K562 (cell line): ENCODE data around the gene BNC2. TPM values are rescaled to one million over a fixed set of nuclear protein-coding genes. Genes with fewer than 3 reads are reported as not detected.
A peak's percentile ranks its signal among the peaks of the same experiment; 100 is the strongest.
"Not testable (repeated sequence)": the region's sequence is repeated elsewhere in the genome, so short reads cannot be mapped to it uniquely, and the experiment has no call there.

Experiments used
- ATAC-seq: fragments of 200-7000 bp; cut with Tn5 transposase; 3 replicates; pipeline ENCODE4 v1.9.1; 2020; ENCODE audit warnings: moderate library complexity
- BruUV-seq: library from RNA; stranded (reverse); fragments of 400-500 nt; replicated peaks from 2 replicates; lab custom pipeline; 2021; lab: Mats Ljungman, UMichigan
- CTCF ChIA-PET: fragments of 300-600 bp; formaldehyde crosslinking; extraction: SDS; loops from one replicate; lab custom pipeline; 2021; ENCODE audit warnings: low intra/inter-chr PET ratio; lab: Yijun Ruan, JAX
- POLR2A ChIA-PET: fragments of 300-600, 350-650 bp; sonication (Branson Sonifier 250); formaldehyde crosslinking; extraction: SDS; loops from one replicate; lab custom pipeline; 2021; ENCODE audit warnings: antibody characterized with exemption, inconsistent platforms; lab: Yijun Ruan, JAX
- DNase-seq, 4 experiments: peaks; one replicate each; pipeline versions ENCODE4 v3.0.0 to v3.0.0-alpha.2; 2011 to 2018; ENCODE audit warnings: low spot score in 3 of 4, mixed read lengths in 3 of 4; ENCODE audit errors: extremely low read depth in 1 of 4
- FAIRE-seq: peaks from 2 replicates; lab custom pipeline; 2011; peaks lifted over from hg19 to GRCh38; lab: Jason Lieb, UNC
- H2AFZ ChIP-seq: 2 replicates; pipeline ENCODE4 v1.6.0; 2011; ENCODE audit warnings: low read depth, low read length, control low read depth, inconsistent platforms
- H3K27ac ChIP-seq: fragments of 200-600 bp; 3 replicates; pipeline ENCODE4 v1.8.0; 2011; ENCODE audit warnings: low read depth, mild to moderate bottlenecking, control low read depth, inconsistent platforms, low read length, moderate library complexity, mixed read lengths; ENCODE audit errors: extremely low read depth
- H3K27me3 ChIP-seq, 2 experiments: fragments of 300-600 bp in 1 of 2; 2 replicates in 1 of 2; 3 replicates in 1 of 2; pipeline versions ENCODE4 v1.6.0 to v1.8.0; 2011; ENCODE audit warnings: inconsistent platforms in 2 of 2, low read length in 2 of 2, mild to moderate bottlenecking in 1 of 2, mixed read lengths in 1 of 2, moderate library complexity in 1 of 2; ENCODE audit not compliant: control insufficient read depth in 2 of 2, insufficient read depth in 2 of 2
- H3K36me3 ChIP-seq: fragments of 300-600 bp; 3 replicates; pipeline ENCODE4 v1.8.0; 2011; ENCODE audit warnings: mild to moderate bottlenecking, low read length, inconsistent platforms; ENCODE audit not compliant: control insufficient read depth, insufficient read depth
- H3K4me1 ChIP-seq, 2 experiments: fragments of 200-600 bp in 1 of 2; replicated peaks in 1 of 2; 2 replicates in 1 of 2; 3 replicates in 1 of 2; pipeline versions ENCODE4 v1.5.1 to v1.8.0; 2011; ENCODE audit warnings: inconsistent platforms in 2 of 2, low read length in 2 of 2, mild to moderate bottlenecking in 1 of 2, mixed read lengths in 1 of 2, moderate library complexity in 1 of 2; ENCODE audit not compliant: control insufficient read depth in 2 of 2, insufficient read depth in 2 of 2
- H3K4me2 ChIP-seq: 2 replicates; pipeline ENCODE4 v1.6.1; 2011; ENCODE audit warnings: low read length, control low read depth, inconsistent platforms, mixed read lengths; ENCODE audit not compliant: insufficient read depth
- H3K4me3 ChIP-seq: fragments of 200-600 bp; sonication (generic), shearing (Covaris generic); 2 replicates; pipeline ENCODE4 v1.5.1; 2016; ENCODE audit warnings: control low read depth, inconsistent platforms
- H3K79me2 ChIP-seq: fragments of 200-600 bp; 3 replicates; pipeline ENCODE4 v1.8.0; 2011; ENCODE audit warnings: low read length, inconsistent platforms; ENCODE audit not compliant: control insufficient read depth, insufficient read depth
- H3K9ac ChIP-seq, 2 experiments: 2 replicates each; pipeline versions ENCODE4 v1.6.0 to v1.6.1; 2011; ENCODE audit warnings: low read depth in 2 of 2, low read length in 2 of 2, control low read depth in 1 of 2, inconsistent platforms in 1 of 2, mild to moderate bottlenecking in 1 of 2, mixed read lengths in 1 of 2; ENCODE audit not compliant: insufficient read depth in 1 of 2
- H3K9me1 ChIP-seq: one replicate; pipeline ENCODE4 v1.6.0; 2011; ENCODE audit warnings: inconsistent platforms, mild to moderate bottlenecking, low read length, moderate library complexity; ENCODE audit not compliant: control insufficient read depth, insufficient read depth
- H3K9me3 ChIP-seq: replicated peaks from 2 replicates; pipeline ENCODE4 v1.5.1; 2011; ENCODE audit warnings: low read depth, low read length, inconsistent platforms; ENCODE audit not compliant: control insufficient read depth, insufficient read depth
- H4K20me1 ChIP-seq: replicated peaks from 2 replicates; pipeline ENCODE4 v1.6.1; 2011; ENCODE audit warnings: low read length, inconsistent platforms, mixed read lengths; ENCODE audit not compliant: control insufficient read depth, insufficient read depth
- FOXP1 ChIP-seq: sonication (generic); formaldehyde crosslinking; IDR thresholded peaks from 2 replicates; pipeline ENCODE4 v1.8.0; 2022; ENCODE audit warnings: mild to moderate bottlenecking, missing genetic modification reagents
- MYBL2 ChIP-seq, 2 experiments: fragments of 450-650 bp in 1 of 2; sonication (generic) in 1 of 2; formaldehyde crosslinking in 1 of 2; IDR thresholded peaks; 2 replicates each; pipeline versions ENCODE4 v1.6.1 to v1.8.1; 2017 to 2022; ENCODE audit warnings: borderline replicate concordance in 1 of 2, inconsistent platforms in 1 of 2, low read depth in 1 of 2, mild to moderate bottlenecking in 1 of 2, missing genetic modification reagents in 1 of 2, moderate library complexity in 1 of 2
- NFYB ChIP-seq: IDR thresholded peaks from 2 replicates; pipeline ENCODE4 v1.6.1; 2011; ENCODE audit warnings: mild to moderate bottlenecking, moderate library complexity; ENCODE audit not compliant: insufficient read length; ENCODE audit errors: extremely low read depth
- NRF1 ChIP-seq, 2 experiments: fragments of 450-650 bp; IDR thresholded peaks in 1 of 2; conservative IDR thresholded peaks in 1 of 2; 2 replicates each; pipeline ENCODE4 v1.6.1; 2014; ENCODE audit warnings: mild to moderate bottlenecking in 2 of 2
- RBM39 ChIP-seq: fragments of 200-400 bp; formaldehyde crosslinking; optimal IDR thresholded peaks from 2 replicates; pipeline ENCODE3; 2018; ENCODE audit warnings: low read depth, low read length
- STAG1 ChIP-seq: sonication (generic); formaldehyde crosslinking; IDR thresholded peaks from 2 replicates; pipeline ENCODE4 v1.5.0; 2020; ENCODE audit warnings: missing genetic modification reagents, borderline replicate concordance
- ZNF197 ChIP-seq: fragments of 200-800 bp; sonication (Bioruptor generic); IDR thresholded peaks from 2 replicates; pipeline ENCODE4 v1.6.1; 2016; ENCODE audit warnings: low read depth, missing genetic modification characterization, missing compliant biosample characterization
- WGBS: fragments of 100-300 bp; shearing (Covaris generic); methylation state at CpG from one replicate; pipeline ENCODE4 v1.1.6; 2016; ENCODE audit warnings: low coverage, mixed read lengths; ENCODE audit not compliant: insufficient coverage; ENCODE audit errors: missing lambda C conversion rate; 5-methylcytosine and 5-hydroxymethylcytosine counted together
- in situ Hi-C: fragments of 300-500 bp; cut with MboI; formaldehyde crosslinking; loops from 4 replicates; pipeline ENCODE4 v1.15.0; 2018; ENCODE audit warnings: inconsistent platforms, mixed read lengths
- intact Hi-C: fragments of 100-400 bp; cut with micrococcal nuclease; formaldehyde crosslinking; loops from 2 replicates; pipeline ENCODE4 v1.14.2; 2022
- polyA plus RNA-seq, 8 experiments: library from polyadenylated mRNA; depleted of rRNA in 4 of 8; stranded (reverse) in 5 of 8; unstranded in 3 of 8; fragments of >200 nt; fragmentation: Nextera tagmentation in 2 of 8; fragmentation: Illumina TruSeq in 1 of 8; extraction: Ambion mirVana in 2 of 8; extraction: Trizol in 1 of 8; gene quantifications; 2 replicates each; pipeline versions ENCODE4 v1.2.1 to v1.2.3, GENCODE V29; 2011 to 2014; ENCODE audit warnings: inconsistent platforms in 1 of 8, missing spikeins in 1 of 8
- total RNA-seq, 7 experiments: library from RNA; depleted of rRNA in 6 of 7; stranded (reverse); fragments of >200 nt in 6 of 7; fragmentation: Illumina TruSeq in 2 of 7; extraction: Trizol in 2 of 7; gene quantifications; 2 replicates each; pipeline versions ENCODE4 v1.2.1 to v1.2.3, GENCODE V29; 2011 to 2021; ENCODE audit warnings: low replicate concordance in 1 of 7
- TF ChIP-seq, protein P1 (sequence below): fragments of 250-450 bp; sonication (Bioruptor Pico); IDR thresholded peaks from 2 replicates; pipeline ENCODE4 v1.4.0; 2020; ENCODE audit warnings: mild to moderate bottlenecking, moderate library complexity

BNC2 gene
- total and polyA plus RNA-seq, 9 of the 15 experiments (the other 6 are each of a cell fraction or from before 2014, with no cell fraction given) = not detected

DNA sequence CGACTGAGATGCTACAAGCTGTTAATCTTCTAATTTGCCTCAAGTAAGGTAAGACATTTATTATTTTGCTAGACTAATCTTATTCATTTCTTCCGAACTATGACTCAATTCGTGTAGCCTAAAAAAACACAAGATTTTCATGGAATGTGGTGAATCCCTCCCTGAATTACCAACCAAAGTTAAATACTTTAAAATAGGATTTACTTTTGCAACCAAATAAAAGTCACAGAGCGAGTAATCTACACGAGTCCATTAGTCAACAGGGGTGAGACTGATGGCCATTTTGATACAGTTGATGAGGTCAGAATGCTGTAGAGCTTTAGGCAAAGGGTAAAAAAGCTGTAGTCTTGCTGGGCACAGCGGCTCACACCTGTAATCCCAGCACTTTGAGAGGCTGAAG, 13.1 kb upstream of the BNC2 start (continued):
- TF ChIP-seq, protein P1, sequence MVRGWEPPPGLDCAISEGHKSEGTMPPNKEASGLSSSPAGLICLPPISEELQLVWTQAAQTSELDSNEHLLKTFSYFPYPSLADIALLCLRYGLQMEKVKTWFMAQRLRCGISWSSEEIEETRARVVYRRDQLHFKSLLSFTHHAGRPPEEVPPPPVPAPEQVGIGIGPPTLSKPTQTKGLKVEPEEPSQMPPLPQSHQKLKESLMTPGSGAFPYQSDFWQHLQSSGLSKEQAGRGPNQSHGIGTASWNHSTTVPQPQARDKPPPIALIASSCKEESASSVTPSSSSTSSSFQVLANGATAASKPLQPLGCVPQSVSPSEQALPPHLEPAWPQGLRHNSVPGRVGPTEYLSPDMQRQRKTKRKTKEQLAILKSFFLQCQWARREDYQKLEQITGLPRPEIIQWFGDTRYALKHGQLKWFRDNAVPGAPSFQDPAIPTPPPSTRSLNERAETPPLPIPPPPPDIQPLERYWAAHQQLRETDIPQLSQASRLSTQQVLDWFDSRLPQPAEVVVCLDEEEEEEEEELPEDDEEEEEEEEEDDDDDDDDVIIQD = no peak

DNA sequence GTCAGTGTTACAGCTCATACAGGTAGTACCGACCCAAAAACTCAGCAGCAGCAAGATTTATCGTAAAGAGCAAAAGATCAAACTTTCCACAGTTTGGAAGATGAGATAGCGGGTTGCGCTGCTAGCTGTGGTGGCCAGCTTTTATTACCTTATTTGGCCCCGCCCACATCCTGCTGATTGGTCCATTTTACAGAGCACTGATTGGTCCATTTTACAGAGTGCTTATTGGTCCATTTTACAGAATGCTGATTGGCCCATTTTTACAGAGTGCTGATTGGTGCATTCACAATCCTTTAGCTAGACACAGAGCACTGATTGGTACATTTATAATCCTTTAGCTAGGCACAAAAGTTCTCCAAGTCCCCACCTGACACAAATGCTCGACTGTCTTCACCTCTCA, 12.0 kb upstream of the BNC2 start:
- H4K20me1 ChIP-seq, BruUV-seq, H3K4me2 ChIP-seq, H3K27me3 ChIP-seq, H3K27ac ChIP-seq, intact Hi-C loops, H3K36me3 ChIP-seq, H2AFZ ChIP-seq, ATAC-seq, CTCF ChIA-PET, FAIRE-seq, H3K4me3 ChIP-seq, H3K9ac ChIP-seq, H3K4me1 ChIP-seq, H3K79me2 ChIP-seq, DNase-seq, POLR2A ChIA-PET, in situ Hi-C loops, H3K9me1 ChIP-seq, H3K9me3 ChIP-seq: not testable (repeated sequence)
- WGBS = 16% methylated on average over 6 of the region's 6 CpGs
- peak; percentile 53 for TF ChIP-seq NFYB

DNA sequence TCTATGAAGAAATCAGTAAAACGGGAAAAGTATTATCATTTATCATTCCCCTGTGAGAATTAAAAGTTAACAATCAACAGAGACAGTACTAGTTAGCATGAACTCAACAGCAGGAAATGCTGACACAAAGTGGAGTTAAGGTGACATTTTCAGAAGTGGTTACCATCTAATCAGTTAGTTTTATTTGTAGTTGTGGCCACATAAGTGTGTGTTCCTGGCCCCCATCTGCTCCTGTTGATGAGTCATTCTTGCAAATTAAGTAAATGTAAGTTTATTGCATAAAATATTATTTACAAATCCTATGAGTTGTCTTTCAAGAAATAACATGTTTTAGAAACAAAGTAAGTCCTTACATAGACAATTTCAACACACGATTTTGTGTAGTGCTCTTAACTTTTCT, 8.9 kb upstream of the BNC2 start:
- no peaks in the 10 kb centered on the region for H3K9me1 ChIP-seq
- POLR2A ChIA-PET = no interaction called here
- FAIRE-seq = no peak
- TF ChIP-seq NRF1 (conservative IDR thresholded peaks at IDR 0.05 in 1 of 2, IDR thresholded peaks at IDR 0.05 in 1 of 2) (no peak), ZNF197 (CRISPR knock-in tag) (no peak), MYBL2 (IDR thresholded peaks at IDR 0.05; ENCODE audit: low read depth) (no peak), MYBL2 (CRISPR knock-in tag; IDR thresholded peaks at IDR 0.05; ENCODE audit: borderline replicate concordance) (no peak), FOXP1 (CRISPR knock-in tag) (no peak), RBM39 (no peak), STAG1 (no peak)
- H4K20me1 ChIP-seq = no peaks in the 10 kb centered on the region
- no peaks in the 10 kb centered on the region for H3K36me3 ChIP-seq
- CTCF ChIA-PET = no interaction called here
- no TSS peak for BruUV-seq
- no peaks in the 10 kb centered on the region for H3K27me3 ChIP-seq
- H3K27ac ChIP-seq = no peak overlapping the region
- in situ Hi-C loops = no loop called here
- DNase-seq = no peak
- H3K4me1 ChIP-seq = no peaks in the 10 kb centered on the region
- intact Hi-C loops = no loop called here
- H3K9me3 ChIP-seq = no peaks in the 10 kb centered on the region
- no peak overlapping the region for H2AFZ ChIP-seq
- ATAC-seq = no peak
- H3K4me3 ChIP-seq = no peak overlapping the region
- H3K4me2 ChIP-seq = no peak overlapping the region
- H3K79me2 ChIP-seq = no peaks in the 10 kb centered on the region
- no peak overlapping the region for H3K9ac ChIP-seq
- 0% methylated on average over 2 of the region's 2 CpGs for WGBS
